GM19240 (cell line): ENCODE measurements around the gene ADTRP.

Experiments used
- DNase-seq: peaks from one replicate; pipeline ENCODE4 v3.0.0; 2011; ENCODE audit warnings: low spot score; ENCODE audit not compliant: insufficient read length

The ADTRP gene

DNA sequence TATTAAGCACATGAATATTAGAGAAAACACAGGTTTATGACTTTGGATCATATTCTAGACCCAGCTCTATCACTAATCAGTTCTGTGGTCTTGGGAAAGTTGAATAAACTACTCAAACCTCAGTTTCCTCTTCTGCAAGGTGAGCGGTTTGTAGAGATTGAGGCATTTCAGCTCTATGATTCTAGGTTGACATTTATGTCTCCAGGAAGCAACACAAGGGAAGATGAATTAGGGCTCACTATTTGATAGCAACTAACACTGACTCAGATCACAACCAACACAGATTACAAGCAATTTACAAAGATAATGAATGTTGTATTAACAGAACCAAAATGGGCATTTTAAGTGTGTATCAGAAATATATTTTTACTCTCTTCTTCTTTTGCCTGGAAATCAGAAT lies 21.9 kb downstream of the ADTRP start:
- DNase-seq, result no peak

DNA sequence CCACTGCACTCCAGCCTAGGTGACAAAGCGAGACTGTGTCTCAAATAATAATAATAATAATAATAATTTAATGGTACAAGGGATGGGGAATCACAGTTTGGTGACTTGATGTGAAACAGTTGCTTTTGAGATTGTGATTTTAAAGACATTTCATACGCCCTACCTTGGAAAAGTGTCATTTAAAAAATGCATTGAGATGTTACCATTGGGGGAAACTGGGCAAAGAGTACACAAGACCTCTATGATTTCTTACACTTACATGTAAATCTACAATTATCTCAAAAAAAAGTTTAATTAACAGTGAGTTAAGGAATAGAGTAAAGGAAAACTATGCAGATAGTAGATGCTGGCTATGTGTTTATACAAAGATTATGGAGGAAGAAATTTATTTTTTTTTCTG lies 22.3 kb downstream of the ADTRP start:
- no peak for DNase-seq

DNA sequence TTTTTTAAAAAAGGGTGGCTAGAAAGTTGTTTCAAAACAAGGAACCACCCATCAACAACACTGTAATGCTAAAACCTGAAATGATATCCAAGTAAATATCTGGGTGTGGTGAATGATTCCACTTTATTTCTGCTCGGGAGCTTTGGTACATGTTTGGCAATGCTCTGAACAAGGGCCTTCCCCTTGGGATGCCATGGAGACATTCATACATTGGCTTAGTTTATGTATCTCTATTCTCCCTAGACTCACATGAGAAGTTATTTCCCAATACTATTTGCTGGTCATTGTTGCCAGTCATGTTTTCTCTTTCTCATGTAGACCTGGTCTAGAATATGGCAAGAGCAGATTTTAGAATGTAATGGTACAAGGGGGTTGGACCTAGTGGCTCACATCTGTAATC lies 22.9 kb downstream of the ADTRP start:
- DNase-seq, result no peak

DNA sequence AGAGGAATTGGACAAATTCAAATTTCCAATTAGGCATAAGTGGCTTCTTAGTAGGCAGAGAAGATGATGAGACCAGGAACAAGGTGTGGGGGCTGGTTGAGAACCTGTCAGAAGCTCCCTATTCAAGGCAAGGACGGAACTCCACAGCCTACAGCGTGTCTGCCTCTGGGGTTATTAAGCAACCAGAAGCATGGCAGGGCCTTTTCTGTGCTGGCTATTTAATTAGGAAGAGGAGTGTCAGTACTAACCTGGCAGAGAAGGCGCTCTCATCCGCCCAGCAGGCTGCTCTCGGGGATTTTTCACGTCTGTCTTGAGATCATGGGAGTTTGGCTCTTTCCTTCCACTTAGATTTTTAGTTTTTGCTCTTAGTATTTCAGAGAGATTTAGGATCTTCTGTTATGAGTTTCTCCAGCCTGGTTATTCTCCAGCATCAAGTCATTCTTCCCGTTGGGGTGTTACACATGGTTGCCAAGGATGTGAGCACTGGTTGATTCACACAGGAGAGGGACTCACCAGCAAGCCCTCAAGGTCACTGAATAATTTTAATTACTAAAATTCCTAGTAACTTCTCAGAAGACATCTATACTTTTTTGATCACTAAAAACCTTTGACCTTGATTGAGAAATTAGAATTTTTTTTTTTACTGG lies 23.9 kb downstream of the ADTRP start:
- DNase-seq, result no peak

DNA sequence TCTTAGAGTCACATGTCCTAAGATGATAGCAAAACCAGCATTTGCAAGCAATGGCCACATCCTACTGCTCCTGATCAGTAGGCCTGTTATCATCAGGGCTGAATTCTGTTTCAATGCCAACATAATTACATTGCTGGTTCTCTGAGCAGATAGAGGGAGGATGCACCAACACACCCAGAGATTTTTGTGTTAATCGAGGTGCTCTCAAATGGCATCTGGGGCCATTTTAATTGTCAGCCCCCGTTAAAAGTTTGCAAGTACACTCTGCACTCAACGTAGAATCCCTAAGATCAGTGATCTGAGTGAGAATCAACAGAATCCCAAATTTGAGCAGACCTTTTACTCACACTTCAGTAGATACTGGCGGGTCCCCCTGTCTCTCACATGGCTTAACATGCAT lies 24.8 kb downstream of the ADTRP start:
- DNase-seq, result no peak

DNA sequence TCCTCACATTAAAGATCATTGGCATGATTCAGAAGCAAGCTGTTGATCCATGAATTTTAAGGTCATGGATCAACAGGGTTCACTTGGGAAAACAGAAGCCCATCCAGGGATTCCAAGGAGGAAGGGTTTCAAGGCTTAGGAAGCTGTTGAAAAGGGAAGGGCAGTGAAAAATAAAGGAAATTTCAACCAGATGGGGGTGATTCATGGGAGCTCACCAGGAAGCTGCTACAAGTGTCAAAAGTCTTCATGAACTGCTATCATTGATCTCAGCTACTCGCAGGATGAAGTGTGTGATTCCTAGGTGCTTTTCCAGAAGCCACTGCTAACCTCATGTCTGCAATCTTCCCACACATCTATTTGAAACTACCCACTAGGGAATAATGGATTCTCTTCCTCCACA lies 26.2 kb downstream of the ADTRP start:
- DNase-seq, result no peak

GRCh38 chr6:11750682-11751081 lies 27.9 kb downstream of the ADTRP start:
- DNase-seq, result no peak

- DNase-seq, result no peak
Observed at GRCh38 chr6:11748591-11749210, 29.9 kb downstream of the ADTRP start.

GRCh38 chr6:11747021-11747420 lies 31.6 kb downstream of the ADTRP start:
- DNase-seq, result no peak

DNA sequence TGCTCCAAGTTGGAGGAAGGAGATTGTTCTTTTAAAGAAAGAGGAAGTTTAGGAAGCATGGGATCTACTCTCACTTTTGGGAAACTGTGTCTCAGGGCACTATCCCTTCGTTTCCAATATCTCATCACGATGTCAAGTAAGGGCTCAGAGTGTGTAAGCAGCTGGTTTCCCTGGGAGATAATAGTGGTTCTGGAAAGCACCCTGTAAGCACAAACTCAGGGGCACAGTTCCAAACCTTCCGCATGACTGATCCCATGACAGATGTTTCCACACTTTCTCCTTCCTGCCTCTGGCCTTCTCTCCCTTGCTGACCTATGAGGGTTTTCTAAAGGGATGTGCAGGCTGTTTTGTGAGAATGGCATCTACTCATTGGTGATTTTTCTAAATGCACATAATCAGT lies 33.9 kb downstream of the ADTRP start:
- DNase-seq, result no peak

DNA sequence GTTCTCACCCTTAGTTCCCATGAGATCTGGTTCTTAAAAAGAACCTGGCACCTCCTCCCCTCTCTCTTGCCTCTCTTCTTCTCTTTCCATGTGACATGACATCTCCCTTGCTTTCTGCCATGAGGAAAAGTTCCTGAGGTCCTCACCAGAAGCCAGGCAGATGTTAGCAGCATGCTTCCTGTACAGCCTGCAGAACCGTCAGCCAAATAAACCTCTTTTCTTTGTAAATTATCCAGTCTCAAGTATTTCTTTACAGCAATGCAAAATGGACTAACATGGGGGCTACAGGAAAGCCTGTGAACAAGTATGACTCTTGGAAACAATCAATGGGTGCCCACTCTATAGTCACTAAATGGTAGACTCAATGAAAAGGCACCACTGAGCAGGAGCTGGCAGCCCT lies 34.5 kb downstream of the ADTRP start:
- DNase-seq, result no peak

- no peak for DNase-seq
Observed at GRCh38 chr6:11740875-11741274, 37.7 kb downstream of the ADTRP start.

DNA sequence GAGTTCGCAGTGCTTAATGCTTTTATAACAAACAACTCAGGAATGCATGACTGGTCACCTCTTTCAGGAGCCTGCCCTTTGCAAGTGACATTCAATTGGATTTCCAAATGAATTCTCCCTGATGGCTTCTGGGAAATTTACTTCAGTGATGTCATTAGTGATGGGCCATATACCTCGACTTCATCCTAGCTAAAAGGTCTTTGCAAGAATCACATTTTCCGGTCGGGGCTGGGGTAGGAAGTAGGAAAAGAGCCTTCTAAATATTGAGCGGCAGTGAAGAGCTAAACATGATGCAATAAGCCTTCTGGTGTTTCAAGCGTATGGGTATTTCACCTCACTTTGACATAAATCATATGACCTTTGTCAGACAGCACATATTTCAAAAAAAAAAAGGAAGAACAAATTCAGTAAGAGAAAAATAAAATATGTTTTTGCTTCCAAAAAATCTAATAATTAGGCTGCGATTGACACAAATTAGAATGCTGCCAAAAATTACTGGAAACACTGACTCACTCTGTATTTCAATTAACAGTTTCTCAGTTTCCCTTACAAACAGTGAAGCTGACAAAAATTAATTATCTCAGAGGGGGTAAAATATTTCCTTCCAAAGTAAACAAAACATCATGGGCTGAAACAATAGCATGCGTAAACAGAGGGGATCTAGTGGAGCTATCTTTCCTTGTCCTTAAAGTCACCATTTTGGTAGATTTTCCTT lies 39.8 kb downstream of the ADTRP start:
- no peak for DNase-seq

GRCh38 chr6:11738234-11738633 lies 40.4 kb downstream of the ADTRP start:
- DNase-seq, result no peak

DNA sequence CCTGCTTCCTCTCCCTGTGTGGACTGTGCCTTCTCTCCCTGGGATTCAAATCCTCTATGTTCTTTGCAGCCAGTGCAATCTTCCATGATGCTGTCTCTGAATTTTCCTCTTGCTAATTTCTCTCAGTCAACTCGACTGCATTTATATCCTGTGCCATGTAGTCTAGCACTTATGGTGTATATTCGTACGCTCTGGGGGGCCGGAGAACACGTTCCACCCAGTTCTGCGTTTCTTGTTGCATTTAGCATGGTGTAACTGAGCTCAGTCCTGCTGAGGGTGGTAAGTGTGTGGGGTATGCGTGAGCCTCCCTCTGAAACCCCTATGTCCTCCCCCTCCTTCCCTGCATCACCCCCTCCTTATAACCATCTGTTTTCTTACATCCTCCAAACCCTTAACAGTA lies 42.0 kb downstream of the ADTRP start:
- no peak for DNase-seq

DNA sequence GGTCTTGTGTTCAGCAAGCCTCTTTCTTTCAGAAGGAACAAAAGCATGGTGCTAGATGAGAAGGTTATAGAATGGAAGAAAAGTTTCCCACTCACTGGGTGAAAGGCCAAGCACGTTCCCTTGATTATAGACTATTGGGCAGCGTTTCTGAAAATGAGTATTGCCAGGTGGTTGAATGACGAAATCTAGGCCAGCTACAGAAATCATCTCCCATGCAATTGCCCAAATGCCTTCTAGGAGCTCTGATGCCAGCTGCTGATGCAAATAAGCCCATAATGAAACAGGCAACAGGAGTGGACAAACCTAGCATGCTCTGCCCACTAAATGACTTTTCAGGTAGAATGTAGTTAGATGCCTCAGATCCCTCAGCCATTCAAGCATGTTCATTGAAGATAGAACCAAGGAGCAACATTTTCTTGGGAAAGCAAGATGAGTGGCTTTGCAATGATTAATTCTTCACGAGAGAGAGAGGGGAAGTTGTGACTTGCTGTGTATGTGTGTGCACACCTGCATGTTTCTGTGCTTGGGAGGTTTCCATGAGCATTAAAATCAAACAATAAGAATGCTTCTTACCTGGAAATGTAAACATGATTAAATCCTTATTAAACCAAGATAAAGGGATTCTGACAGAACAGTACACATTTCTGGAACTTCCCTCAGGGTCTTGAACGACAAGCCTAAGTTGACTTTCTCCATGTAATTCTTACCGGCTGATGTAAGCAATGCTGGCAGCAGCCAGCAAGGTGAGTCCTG lies 43.6 kb downstream of the ADTRP start:
- DNase-seq, result no peak

DNA sequence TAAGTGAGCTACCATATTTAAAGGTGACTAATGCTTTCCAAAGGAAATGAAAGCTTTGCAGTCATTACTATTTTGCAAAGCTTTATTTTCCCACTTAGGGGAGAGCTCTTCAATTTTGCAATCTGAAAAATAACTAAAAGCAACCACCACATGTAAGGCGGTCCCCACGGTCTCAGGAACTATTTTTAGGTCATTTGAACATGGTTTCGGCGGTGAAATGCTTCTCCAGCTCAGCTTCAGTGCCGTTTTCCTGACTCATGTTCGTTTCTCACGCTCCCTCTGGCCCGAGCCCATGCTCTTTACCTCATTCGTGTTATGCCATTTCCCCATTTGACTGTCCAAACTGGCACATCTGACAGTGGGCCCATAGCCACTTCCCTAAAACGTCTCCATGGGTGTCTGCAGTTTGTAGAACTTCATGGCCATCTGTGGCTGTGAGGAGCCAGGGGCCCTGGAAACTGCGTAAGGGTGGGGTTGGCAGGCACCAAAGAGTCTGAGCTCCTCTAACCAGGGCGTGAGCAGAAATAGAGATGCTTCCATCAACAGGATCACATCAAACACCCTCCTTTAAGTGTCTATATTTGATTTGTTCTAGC lies 46.5 kb downstream of the ADTRP start:
- DNase-seq, result peak; percentile 57

DNA sequence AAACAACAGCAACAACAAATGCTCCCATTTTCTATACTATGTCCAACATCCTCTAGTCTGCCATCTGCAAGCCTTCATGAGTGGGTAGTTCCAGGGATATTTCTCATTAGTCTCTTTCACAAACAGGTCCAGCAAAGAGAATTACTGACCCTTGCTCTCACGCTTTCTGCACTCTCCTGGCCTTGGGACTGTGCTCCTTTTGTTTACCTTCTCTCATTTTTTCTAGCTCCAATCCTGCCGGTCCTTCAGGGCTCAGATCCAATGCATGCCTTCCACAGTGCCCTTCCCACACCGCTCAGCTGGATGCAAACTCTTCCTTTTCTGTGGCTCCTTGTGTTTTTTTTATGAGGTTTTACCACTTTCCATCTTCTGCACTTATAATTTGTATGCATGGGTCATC lies 47.2 kb downstream of the ADTRP start:
- DNase-seq, result no peak

GRCh38 chr6:11730641-11731040 lies 48.0 kb downstream of the ADTRP start:
- DNase-seq, result no peak

DNA sequence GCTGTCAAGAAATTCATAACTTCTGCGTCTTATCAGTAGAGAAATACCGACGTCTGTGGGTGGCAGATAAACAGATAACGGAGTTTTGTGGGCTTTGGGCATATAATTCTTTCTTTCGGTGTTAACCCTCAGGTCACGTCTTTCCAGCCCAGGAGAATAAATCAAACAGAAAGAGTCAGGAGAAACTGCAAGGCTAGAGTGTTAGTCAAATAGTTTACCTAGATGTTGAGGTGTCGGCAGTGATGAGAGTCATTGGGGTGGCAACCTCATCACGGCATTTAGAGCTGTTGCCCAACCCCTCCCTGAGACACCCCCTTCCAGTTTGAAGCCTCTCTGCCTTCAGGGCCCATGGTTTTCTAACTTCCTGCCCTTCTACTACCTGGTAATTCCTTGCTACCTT lies 49.5 kb downstream of the ADTRP start:
- no peak for DNase-seq

DNA sequence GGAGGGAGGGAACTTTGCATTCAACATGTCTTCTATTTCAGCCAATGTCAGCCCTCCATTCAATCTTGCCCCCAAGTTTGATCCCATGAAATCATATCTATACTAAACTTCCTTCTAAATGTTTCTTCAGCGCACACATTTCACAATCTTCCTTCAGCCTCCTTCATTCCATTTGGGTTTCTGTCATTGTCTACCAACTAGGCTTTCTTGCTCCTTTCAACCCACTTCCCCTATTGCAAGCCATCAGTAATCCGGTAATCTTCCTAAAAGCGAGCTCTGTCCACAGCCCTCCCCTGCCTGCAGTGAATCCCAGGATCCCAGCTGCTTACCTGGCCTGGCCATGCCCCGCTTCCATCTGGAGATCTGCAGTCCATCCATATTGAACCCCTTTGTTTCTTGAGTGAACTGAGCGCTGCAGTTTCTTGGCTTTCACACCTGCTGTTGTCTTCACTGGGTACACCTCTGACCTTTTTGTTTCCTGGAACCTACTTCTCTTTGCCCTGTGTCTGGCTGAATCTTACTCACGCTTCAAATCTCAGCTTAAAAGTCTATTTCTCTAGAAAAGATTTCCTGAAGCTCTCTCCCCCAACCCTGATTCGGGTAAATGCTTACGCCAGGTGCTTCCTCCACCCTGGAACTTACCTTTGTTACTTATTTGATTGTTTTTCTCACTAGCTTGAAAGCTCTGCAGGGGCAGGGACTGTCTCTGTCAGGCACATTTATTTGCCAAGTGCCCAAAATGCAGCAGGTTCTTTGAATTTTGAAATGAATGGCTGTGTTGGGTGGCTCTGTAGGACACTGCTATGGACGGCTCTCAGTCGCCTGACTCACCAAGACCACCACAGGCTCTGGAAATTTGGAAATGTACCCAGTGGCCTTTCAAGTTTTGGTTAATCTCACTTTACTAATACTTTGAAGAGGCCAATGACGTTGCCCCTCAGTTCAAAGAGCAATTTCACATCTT lies 50.3 kb downstream of the ADTRP start:
- no peak for DNase-seq
